HL-60 (cell line): ENCODE data around the gene ADAM19.

ENCODE experiments used
- DNase-seq, 2 experiments: peaks; one replicate each; pipeline ENCODE4 v3.0.0-alpha.2; 2010 to 2020; ENCODE audit warnings: low read depth in 1 of 2, low spot score in 1 of 2
- H3K27ac ChIP-seq: fragments of 250-450 bp; sonication (Bioruptor Pico); replicated peaks from 2 replicates; pipeline ENCODE4 v1.5.1; 2020; ENCODE audit warnings: mild to moderate bottlenecking, moderate library complexity
- H3K27me3 ChIP-seq: fragments of 250-450 bp; sonication (Bioruptor Pico); 2 replicates; pipeline ENCODE4 v1.5.1; 2021; ENCODE audit warnings: mild to moderate bottlenecking, moderate library complexity; ENCODE audit not compliant: insufficient read depth, poor library complexity, severe bottlenecking
- H3K4me3 ChIP-seq: replicated peaks from 2 replicates; pipeline ENCODE4 v1.5.1; 2011; ENCODE audit warnings: mild to moderate bottlenecking, control low read depth, low read length; ENCODE audit not compliant: insufficient read depth
- CTCF ChIP-seq: IDR thresholded peaks from one replicate; pipeline ENCODE4 v1.5.1; 2011; ENCODE audit warnings: low read length, control low read depth, inconsistent platforms; ENCODE audit not compliant: insufficient read depth
- GABPA ChIP-seq: IDR thresholded peaks from 2 replicates; pipeline ENCODE4 v1.6.1; 2012; ENCODE audit warnings: low read depth
- POLR2AphosphoS5 ChIP-seq: IDR thresholded peaks from 2 replicates; pipeline ENCODE4 v1.6.1; 2012; ENCODE audit warnings: low read depth
- REST ChIP-seq: IDR thresholded peaks from 2 replicates; pipeline ENCODE4 v1.6.1; 2012; ENCODE audit warnings: low read depth; ENCODE audit not compliant: insufficient replicate concordance
- SPI1 ChIP-seq: IDR thresholded peaks from 2 replicates; pipeline ENCODE4 v1.6.1; 2012; ENCODE audit warnings: low read depth, mild to moderate bottlenecking, borderline replicate concordance

The ADAM19 gene

GRCh38 chr5:157519579-157520253 is 55.9 kb downstream of the ADAM19 start:
- no peak for TF ChIP-seq REST
- TF ChIP-seq CTCF, result no peak
- TF ChIP-seq SPI1, result no peak
- no peak for TF ChIP-seq GABPA
- TF ChIP-seq POLR2AphosphoS5, result no peak
- no peak overlapping the region for H3K4me3 ChIP-seq

GRCh38 chr5:157518963-157519362 is 56.6 kb downstream of the ADAM19 start:
- H3K27me3 ChIP-seq, result no peaks in the 10 kb centered on the region

More at GRCh38 chr5:157519579-157520253, 55.9 kb downstream of the ADAM19 start:
- Histone ChIP-seq H3K27ac (no peak overlapping the region), H3K27me3 (no peaks in the 10 kb centered on the region)
- no peak for DNase-seq

More at GRCh38 chr5:157518963-157519362, 56.6 kb downstream of the ADAM19 start:
- Histone ChIP-seq H3K4me3 (no peak overlapping the region), H3K27ac (no peak overlapping the region)
- TF ChIP-seq POLR2AphosphoS5 (no peak), SPI1 (no peak), REST (no peak), GABPA (no peak), CTCF (no peak)
- no peak for DNase-seq
